Ectodermal cell (in vitro differentiated cells): ENCODE results near the gene CRNN. TPM values are rescaled to one million over a fixed set of nuclear protein-coding genes. Genes with fewer than 3 reads are reported as not detected.

ENCODE experiments used
- H3K27ac ChIP-seq: 2 replicates; pipeline ENCODE4 v1.7.0; 2013; ENCODE audit warnings: mild to moderate bottlenecking, low read depth, low read length; ENCODE audit not compliant: insufficient read depth, poor library complexity, severe bottlenecking
- H3K27me3 ChIP-seq: 2 replicates; pipeline ENCODE4 v1.7.0; 2013; ENCODE audit warnings: mild to moderate bottlenecking, low read length; ENCODE audit not compliant: insufficient read depth, control insufficient read depth, poor library complexity, severe bottlenecking
- H3K36me3 ChIP-seq: one replicate; pipeline ENCODE4 v1.7.0; 2013; ENCODE audit warnings: low read length; ENCODE audit not compliant: control insufficient read depth, insufficient read depth
- H3K4me1 ChIP-seq: one replicate; pipeline ENCODE4 v1.7.0; 2013; ENCODE audit warnings: low read length; ENCODE audit not compliant: control insufficient read depth, insufficient read depth
- H3K4me3 ChIP-seq: 2 replicates; pipeline ENCODE4 v1.7.0; 2013; ENCODE audit warnings: low read depth, low read length, control low read depth; ENCODE audit not compliant: insufficient read depth
- H3K9me3 ChIP-seq: 2 replicates; pipeline ENCODE4 v1.7.0; 2013; ENCODE audit warnings: mild to moderate bottlenecking, low read length, moderate library complexity; ENCODE audit not compliant: control insufficient read depth
- WGBS, 2 experiments: methylation state at CpG; one replicate each; pipeline ENCODE4 v1.1.7; 2013; ENCODE audit warnings: missing lambda C conversion rate in 2 of 2; 5-methylcytosine and 5-hydroxymethylcytosine counted together
- polyA plus RNA-seq, 4 experiments: library from polyadenylated mRNA; stranded (reverse); fragments of 50-300 nt; gene quantifications; one replicate each; pipeline ENCODE4 v1.2.3, GENCODE V29; 2013

Gene CRNN
- not detected for polyA plus RNA-seq (2013, experiment 1 of 4)
- polyA plus RNA-seq (2013, experiment 2 of 4), result not detected
- not detected for polyA plus RNA-seq (2013, experiment 3 of 4)
- polyA plus RNA-seq (2013, experiment 4 of 4), result not detected

GRCh38 chr1:152413909-152414308, at the start of gene CRNN:
Gene CRNN, minus strand, starts transcription at chr1:152414263. Its CDS starts 2,030 bp downstream, at chr1:152412233.
- no peaks in the 10 kb centered on the region for H3K36me3 ChIP-seq
- WGBS, 2 experiments, result 64 to 67% methylated on average over 3 of the region's 3 CpGs
- H3K4me3 ChIP-seq, result no peak within 1 kb of the TSS
- peaks cover 5% of the 10 kb centered on the region for H3K9me3 ChIP-seq
- no peaks in the 10 kb centered on the region for H3K27me3 ChIP-seq
- H3K27ac ChIP-seq, result no peak within 1 kb of the TSS
- no peaks in the 10 kb centered on the region for H3K4me1 ChIP-seq

- no peaks in the 10 kb centered on the region for H3K4me1 ChIP-seq
- no peak overlapping the region for H3K4me3 ChIP-seq
- WGBS, 2 experiments, result 86 to 91% methylated on average over 26 of the region's 26 CpGs
- H3K36me3 ChIP-seq, result no peaks in the 10 kb centered on the region
- no peaks in the 10 kb centered on the region for H3K27me3 ChIP-seq
- H3K9me3 ChIP-seq, result peaks cover 5% of the 10 kb centered on the region
- H3K27ac ChIP-seq, result no peak overlapping the region
Measured at GRCh38 chr1:152462636-152463035, 48.6 kb upstream of the CRNN start.

- 27 to 32% methylated on average over 5 to 6 of the region's 6 CpGs for WGBS, 2 experiments
- H3K27ac ChIP-seq, result no peak overlapping the region
- H3K4me3 ChIP-seq, result no peak overlapping the region
- H3K9me3 ChIP-seq, result peaks cover 12% of the 10 kb centered on the region
- no peaks in the 10 kb centered on the region for H3K27me3 ChIP-seq
- no peaks in the 10 kb centered on the region for H3K4me1 ChIP-seq
- H3K36me3 ChIP-seq, result no peaks in the 10 kb centered on the region
Measured at GRCh38 chr1:152461544-152461943, 47.5 kb upstream of the CRNN start.

GRCh38 chr1:152460529-152460899, 46.5 kb upstream of the CRNN start:
- WGBS, 2 experiments, result 57 to 63% methylated on average over 3 of the region's 3 CpGs
- Histone ChIP-seq H3K4me1 (no peaks in the 10 kb centered on the region), H3K4me3 (no peak overlapping the region), H3K27ac (no peak overlapping the region), H3K9me3 (peaks cover 12% of the 10 kb centered on the region), H3K27me3 (no peaks in the 10 kb centered on the region), H3K36me3 (no peaks in the 10 kb centered on the region)

- no peak overlapping the region for H3K4me3 ChIP-seq
- H3K4me1 ChIP-seq, result no peaks in the 10 kb centered on the region
- no peak overlapping the region for H3K27ac ChIP-seq
- WGBS, 2 experiments, result 55 to 59% methylated on average over 8 of the region's 8 CpGs
- no peaks in the 10 kb centered on the region for H3K27me3 ChIP-seq
- no peaks in the 10 kb centered on the region for H3K36me3 ChIP-seq
- H3K9me3 ChIP-seq, result peaks cover 12% of the 10 kb centered on the region
Measured at GRCh38 chr1:152459596-152460528, 45.8 kb upstream of the CRNN start.

GRCh38 chr1:152458384-152459185, 44.5 kb upstream of the CRNN start:
- peaks cover 12% of the 10 kb centered on the region for H3K9me3 ChIP-seq
- H3K36me3 ChIP-seq, result no peaks in the 10 kb centered on the region
- WGBS, 2 experiments, result 41 to 44% methylated on average over 11 of the region's 11 CpGs
- H3K27ac ChIP-seq, result no peak overlapping the region
- H3K27me3 ChIP-seq, result no peaks in the 10 kb centered on the region
- no peak overlapping the region for H3K4me3 ChIP-seq
- no peaks in the 10 kb centered on the region for H3K4me1 ChIP-seq

GRCh38 chr1:152457561-152457960, 43.5 kb upstream of the CRNN start:
- no peak overlapping the region for H3K27ac ChIP-seq
- H3K27me3 ChIP-seq, result no peaks in the 10 kb centered on the region
- H3K4me3 ChIP-seq, result no peak overlapping the region
- 41 to 54% methylated on average over 2 of the region's 2 CpGs for WGBS, 2 experiments
- no peaks in the 10 kb centered on the region for H3K36me3 ChIP-seq
- peaks cover 16% of the 10 kb centered on the region for H3K9me3 ChIP-seq
- no peaks in the 10 kb centered on the region for H3K4me1 ChIP-seq

GRCh38 chr1:152457071-152457470, 43.0 kb upstream of the CRNN start:
- Histone ChIP-seq H3K4me1 (no peaks in the 10 kb centered on the region), H3K27ac (no peak overlapping the region), H3K9me3 (peaks cover 19% of the 10 kb centered on the region), H3K36me3 (no peaks in the 10 kb centered on the region), H3K27me3 (no peaks in the 10 kb centered on the region), H3K4me3 (no peak overlapping the region)
- 71 to 100% methylated on average over 1 of the region's 1 CpG for WGBS, 2 experiments

- Histone ChIP-seq H3K27me3 (no peaks in the 10 kb centered on the region), H3K27ac (no peak overlapping the region), H3K4me1 (no peaks in the 10 kb centered on the region), H3K9me3 (peaks cover 11% of the 10 kb centered on the region), H3K36me3 (no peaks in the 10 kb centered on the region), H3K4me3 (no peak overlapping the region)
- WGBS, 2 experiments, result 68 to 69% methylated on average over 6 of the region's 6 CpGs
Measured at GRCh38 chr1:152451254-152451653, 37.2 kb upstream of the CRNN start.

- Histone ChIP-seq H3K4me3 (no peak overlapping the region), H3K27me3 (no peaks in the 10 kb centered on the region), H3K27ac (no peak overlapping the region), H3K9me3 (peaks cover 11% of the 10 kb centered on the region), H3K36me3 (no peaks in the 10 kb centered on the region), H3K4me1 (no peaks in the 10 kb centered on the region)
- 79 to 92% methylated on average over 2 of the region's 2 CpGs for WGBS, 2 experiments
Measured at GRCh38 chr1:152449661-152450060, 35.6 kb upstream of the CRNN start.
